ENCODE data around the gene SEC11C. TPM values are rescaled to one million over a fixed set of nuclear protein-coding genes. Genes with fewer than 3 reads are reported as not detected.

Gene SEC11C
- total and polyA plus RNA-seq, 2 of the 8 experiments (the other 6 are each of a cell fraction or from before 2014, with no cell fraction given) = 27.1 to 59.3 TPM

DNA sequence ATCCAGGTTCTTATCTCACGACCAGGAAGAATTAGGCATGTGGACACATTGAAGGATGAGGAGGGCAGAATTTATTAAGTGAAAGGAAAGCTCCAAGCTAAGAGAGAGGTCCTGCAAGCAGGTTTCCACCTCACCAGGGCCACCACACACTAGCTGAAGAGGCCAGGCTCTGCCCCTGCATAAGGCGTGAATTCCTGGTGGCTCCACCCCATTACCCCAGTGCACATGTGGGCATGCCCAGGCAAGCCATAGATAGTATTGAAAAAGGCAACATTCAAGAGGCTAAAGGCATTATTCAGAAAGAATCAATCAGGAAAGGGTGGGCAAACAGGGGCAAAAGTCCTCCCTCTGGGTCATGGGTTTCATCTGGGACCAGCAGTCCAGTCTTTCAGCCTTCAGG is 49.3 kb downstream of the SEC11C start (continued):
- TF ChIP-seq CHD7 (IDR thresholded peaks at IDR 0.05; ENCODE audit: insufficient replicate concordance, low read length) = no peak
- TF ChIP-seq RBBP5 (IDR thresholded peaks at IDR 0.05; ENCODE audit: borderline replicate concordance, low read depth, low read length) = no peak
- no peak for TF ChIP-seq SRF (IDR thresholded peaks at IDR 0.05; ENCODE audit: low read depth, low read length)
- no peak for TF ChIP-seq KDM4A (IDR thresholded peaks at IDR 0.05; ENCODE audit: low read depth, low read length, severe bottlenecking)
- no peak for TF ChIP-seq RAD21 (IDR thresholded peaks at IDR 0.05 in 1 of 2, conservative IDR thresholded peaks at IDR 0.05 in 1 of 2; ENCODE audit: low read depth in 2 of 2, low read length in 2 of 2)
- TF ChIP-seq POLR2A (IDR thresholded peaks at IDR 0.05; ENCODE audit: control extremely low read depth in 1 of 2, low read depth in 2 of 2, low read length in 2 of 2) = no peak
- no peak for TF ChIP-seq CBX5 (IDR thresholded peaks at IDR 0.05; ENCODE audit: low read depth, low read length)
- TF ChIP-seq, protein P1, sequence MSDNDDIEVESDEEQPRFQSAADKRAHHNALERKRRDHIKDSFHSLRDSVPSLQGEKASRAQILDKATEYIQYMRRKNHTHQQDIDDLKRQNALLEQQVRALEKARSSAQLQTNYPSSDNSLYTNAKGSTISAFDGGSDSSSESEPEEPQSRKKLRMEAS (IDR thresholded peaks at IDR 0.05) = no peak
- TF ChIP-seq EP300 (IDR thresholded peaks at IDR 0.05; ENCODE audit: borderline replicate concordance in 1 of 2, low read depth in 2 of 2, low read length in 2 of 2) = no peak
- no peak for TF ChIP-seq CHD2 (IDR thresholded peaks at IDR 0.05; ENCODE audit: low read length)
- TF ChIP-seq, protein P2, sequence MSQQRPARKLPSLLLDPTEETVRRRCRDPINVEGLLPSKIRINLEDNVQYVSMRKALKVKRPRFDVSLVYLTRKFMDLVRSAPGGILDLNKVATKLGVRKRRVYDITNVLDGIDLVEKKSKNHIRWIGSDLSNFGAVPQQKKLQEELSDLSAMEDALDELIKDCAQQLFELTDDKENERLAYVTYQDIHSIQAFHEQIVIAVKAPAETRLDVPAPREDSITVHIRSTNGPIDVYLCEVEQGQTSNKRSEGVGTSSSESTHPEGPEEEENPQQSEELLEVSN (IDR thresholded peaks at IDR 0.05) = no peak
